ENCODE measurements around the gene NSRP1. TPM values are rescaled to one million over a fixed set of nuclear protein-coding genes. Genes with fewer than 3 reads are reported as not detected.

Gene NSRP1
- total and polyA plus RNA-seq, 12 donors, result 19.5 to 47.5 (median 26.5) TPM

GRCh38 chr17:30217746-30218245 lies 101.2 kb downstream of the NSRP1 start:
- H3K9me3 ChIP-seq, result no peaks in the 10 kb centered on the region
- H3K27me3 ChIP-seq, result no peaks in the 10 kb centered on the region
- 95 to 96% methylated on average over 11 of the region's 11 CpGs for WGBS, 2 donors
- H3K4me1 ChIP-seq, result no peaks in the 10 kb centered on the region
- intact Hi-C loops (cut with DNase I), result no loop called here
- ATAC-seq (no peak), DNase-seq (no peak)
- TF ChIP-seq CTCF (IDR thresholded peaks at IDR 0.05), result no peak
- H3K27ac ChIP-seq, result no peak overlapping the region
- no peak overlapping the region for H3K4me3 ChIP-seq
- H3K36me3 ChIP-seq, result no peaks in the 10 kb centered on the region

- ATAC-seq (no peak), DNase-seq (no peak)
- no peak overlapping the region for H3K4me3 ChIP-seq
- H3K36me3 ChIP-seq, result no peaks in the 10 kb centered on the region
- H3K9me3 ChIP-seq, result no peaks in the 10 kb centered on the region
- H3K4me1 ChIP-seq, result no peaks in the 10 kb centered on the region
- WGBS, 2 donors, result 82 to 85% methylated on average over 9 of the region's 9 CpGs
- H3K27me3 ChIP-seq, result no peaks in the 10 kb centered on the region
- no peak overlapping the region for H3K27ac ChIP-seq
- intact Hi-C loops (cut with DNase I), result no loop called here
- no peak for TF ChIP-seq CTCF (IDR thresholded peaks at IDR 0.05)
These were observed 102.2 kb downstream of the NSRP1 start for GRCh38 chr17:30218799-30219198.

GRCh38 chr17:30219315-30219714 lies 102.7 kb downstream of the NSRP1 start:
- intact Hi-C loops (cut with DNase I), result no loop called here
- H3K27me3 ChIP-seq, result no peaks in the 10 kb centered on the region
- TF ChIP-seq CTCF (IDR thresholded peaks at IDR 0.05), result no peak
- no peak overlapping the region for H3K27ac ChIP-seq
- no peak overlapping the region for H3K4me3 ChIP-seq
- no peaks in the 10 kb centered on the region for H3K36me3 ChIP-seq
- no peaks in the 10 kb centered on the region for H3K4me1 ChIP-seq
- ATAC-seq, result no peak
- DNase-seq, result no peak
- H3K9me3 ChIP-seq, result no peaks in the 10 kb centered on the region
- WGBS, 2 donors, result 90 to 93% methylated on average over 4 of the region's 4 CpGs

DNA sequence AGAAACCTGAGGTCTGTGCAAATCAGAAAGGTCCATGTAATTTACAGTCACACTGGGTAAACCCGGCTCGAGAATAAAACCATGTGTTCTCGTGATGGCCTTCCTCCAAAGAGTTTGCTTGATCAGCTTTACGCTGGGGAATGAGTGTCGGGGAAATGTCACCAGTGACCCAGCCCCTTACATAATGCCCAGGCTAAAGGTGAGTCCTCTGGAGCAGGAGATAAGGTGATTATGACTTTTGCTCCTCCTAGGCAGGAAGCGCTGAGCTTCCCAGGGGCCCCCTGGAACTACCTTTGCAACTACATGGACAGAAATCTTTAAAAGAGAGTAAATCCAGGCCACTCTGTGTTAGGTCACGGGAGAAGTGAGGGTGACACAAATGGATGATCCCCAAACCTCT lies 103.2 kb downstream of the NSRP1 start:
- Histone ChIP-seq H3K4me1 (no peaks in the 10 kb centered on the region), H3K4me3 (no peak overlapping the region), H3K27ac (no peak overlapping the region), H3K27me3 (no peaks in the 10 kb centered on the region), H3K9me3 (no peaks in the 10 kb centered on the region), H3K36me3 (no peaks in the 10 kb centered on the region)
- ATAC-seq (peak in 1 of 8 donors; percentile 25), DNase-seq (no peak)
- 57 to 77% methylated on average over 7 of the region's 7 CpGs for WGBS, 2 donors
- intact Hi-C loops (cut with DNase I), result no loop called here
- TF ChIP-seq CTCF (IDR thresholded peaks at IDR 0.05), result no peak

All from heart right ventricle (tissue), 16 donors.